Stimulated activated CD4-positive, alpha-beta T cell treated with anti-CD3 and anti-CD28 coated beads, Interleukin-2, amount 100 ng/mL, for 24 hours (primary cell): ENCODE data around the gene PGBD5.

Experiments used
- DNase-seq, 2 donors: peaks; one replicate each; pipeline ENCODE4 v3.0.0-alpha.2; 2020

PGBD5 gene

GRCh38 chr1:230345139-230345885, 80.8 kb downstream of the PGBD5 start:
- no peak for DNase-seq

- DNase-seq: no peak
These were observed 83.4 kb downstream of the PGBD5 start for GRCh38 chr1:230342699-230343098.

GRCh38 chr1:230342019-230342418, 84.1 kb downstream of the PGBD5 start:
- no peak for DNase-seq

GRCh38 chr1:230341162-230341546, 85.0 kb downstream of the PGBD5 start:
- no peak for DNase-seq

GRCh38 chr1:230340526-230341161, 85.5 kb downstream of the PGBD5 start:
- no peak for DNase-seq

DNA sequence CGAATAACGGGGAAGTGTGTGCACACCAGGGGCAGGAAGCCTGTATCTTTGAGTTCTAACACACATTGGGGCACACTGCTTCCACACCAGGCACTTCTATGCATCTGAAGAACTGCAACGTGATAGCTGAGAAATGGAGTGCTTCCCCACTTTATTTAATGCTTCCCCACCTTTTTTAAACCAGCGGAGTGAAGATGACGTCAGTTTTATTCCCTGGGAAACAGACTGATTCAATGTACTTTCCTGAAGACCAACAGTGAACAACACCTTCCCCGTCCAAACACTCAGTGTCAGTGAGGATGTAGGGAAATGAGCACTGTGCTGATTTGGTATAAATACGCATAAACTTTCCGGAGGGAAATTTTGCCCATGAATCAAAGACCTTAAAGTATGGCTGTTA, 87.1 kb downstream of the PGBD5 start:
- no peak for DNase-seq

DNA sequence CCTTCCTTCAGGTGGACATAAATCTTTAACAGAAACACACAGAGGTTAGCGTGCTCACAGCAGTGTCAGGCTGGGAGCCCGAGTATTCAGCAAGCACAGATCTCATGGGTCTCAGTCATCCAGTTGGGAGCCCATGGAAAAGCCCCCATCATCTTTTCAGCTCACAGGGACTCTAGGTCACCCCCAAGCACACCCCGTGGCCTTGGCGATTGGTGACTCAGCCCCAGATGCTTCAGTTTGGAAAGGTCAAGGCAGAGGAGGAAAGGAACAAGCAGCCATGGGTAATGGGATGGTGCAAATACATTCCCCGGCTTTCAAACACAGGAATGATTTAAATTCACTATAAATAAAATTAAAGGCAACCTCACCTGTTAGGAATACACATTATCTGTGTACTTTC, 88.9 kb downstream of the PGBD5 start:
- DNase-seq: no peak

DNA sequence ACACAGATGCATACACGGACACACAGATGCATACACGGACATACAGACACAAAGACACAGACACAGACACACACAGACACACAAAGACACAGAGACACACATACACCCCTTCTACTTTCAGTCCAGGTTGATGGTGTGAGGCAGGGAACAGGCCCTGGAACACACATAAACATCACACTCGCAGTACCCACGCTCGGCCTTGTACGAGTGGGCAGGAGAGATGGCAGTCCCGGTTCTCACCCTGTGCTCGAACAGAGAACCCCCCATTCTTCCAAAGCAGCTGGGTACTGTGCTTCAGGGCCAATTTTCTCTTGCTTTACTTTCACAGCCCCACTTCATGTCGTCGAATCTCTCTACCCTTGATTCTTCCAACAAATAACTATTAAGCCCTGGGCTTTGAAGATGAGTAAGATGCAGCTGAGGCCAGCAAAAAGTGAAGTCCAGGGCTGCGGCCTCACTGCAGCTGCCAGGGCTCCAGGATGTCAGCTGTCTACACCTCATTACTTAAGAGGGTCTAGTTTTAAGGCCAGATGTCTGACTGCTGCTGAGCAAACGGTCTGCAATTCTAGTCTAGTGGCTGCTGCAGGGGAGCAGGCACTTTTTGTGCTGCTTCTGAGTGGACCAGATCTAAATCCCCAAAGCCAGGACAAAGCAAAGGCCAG, 90.1 kb downstream of the PGBD5 start:
- no peak for DNase-seq

DNA sequence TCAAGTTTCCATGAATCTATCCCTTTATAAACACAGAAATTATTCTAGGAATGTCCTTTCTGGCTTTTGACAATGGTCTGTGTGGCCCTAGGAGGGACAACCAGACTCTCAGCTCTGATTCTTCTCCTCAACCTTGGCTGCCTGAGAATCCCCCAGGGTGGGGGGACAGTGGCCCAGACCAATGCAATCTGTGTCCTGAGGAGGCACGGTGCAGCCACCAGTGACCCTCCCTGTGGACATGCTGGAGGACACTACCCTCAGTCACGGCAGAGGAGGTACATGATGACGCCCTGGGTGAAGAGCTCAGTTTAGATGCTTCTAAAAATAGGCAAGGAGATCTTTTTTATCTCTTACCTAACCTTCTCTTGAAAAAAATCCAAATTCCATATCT, 91.7 kb downstream of the PGBD5 start:
- no peak for DNase-seq

DNA sequence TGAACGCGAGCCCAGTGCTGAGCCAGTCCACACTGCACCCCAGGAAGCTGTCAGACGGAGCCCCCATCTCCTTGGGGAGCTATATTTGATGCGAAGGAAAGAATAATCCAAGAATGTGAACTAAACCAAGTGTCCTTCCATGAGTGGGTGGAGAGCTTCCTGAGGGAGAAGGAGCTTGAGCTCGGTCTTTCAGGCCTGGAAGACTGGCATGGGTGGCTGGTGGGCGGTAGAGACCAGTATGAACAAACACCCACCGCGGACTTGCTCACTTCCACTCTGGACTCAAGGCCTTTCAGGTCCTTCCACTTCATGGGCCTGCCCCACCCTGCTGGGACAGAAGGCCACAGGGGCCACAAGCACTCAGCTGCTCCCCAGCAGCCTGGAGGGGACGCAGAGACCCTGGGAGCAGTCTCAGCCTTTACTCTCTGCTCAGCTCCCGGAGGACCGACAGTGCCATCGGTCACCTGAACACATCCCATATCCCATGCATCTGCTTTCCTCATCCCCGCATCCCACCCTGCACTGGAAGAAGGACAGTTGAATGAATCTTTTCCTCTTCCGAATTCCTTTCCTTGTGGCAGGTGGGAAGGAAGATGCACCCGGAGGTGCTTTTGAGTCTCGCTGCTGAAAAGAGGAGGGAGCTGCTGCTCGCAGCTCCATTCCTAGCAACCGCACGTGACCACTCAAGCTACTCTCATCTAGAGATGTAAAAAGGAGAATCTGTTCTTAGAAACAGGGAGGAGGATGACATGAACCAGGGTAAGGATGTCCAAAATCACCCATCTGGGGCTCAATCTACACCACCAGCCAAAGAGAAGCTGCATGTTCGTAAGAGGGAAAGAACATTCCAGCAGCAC, 92.3 kb downstream of the PGBD5 start:
- no peak for DNase-seq

- DNase-seq: no peak
These were observed 93.5 kb downstream of the PGBD5 start for GRCh38 chr1:230332575-230333066.

GRCh38 chr1:230332061-230332460, 94.1 kb downstream of the PGBD5 start:
- DNase-seq: no peak

GRCh38 chr1:230330157-230330556, 96.0 kb downstream of the PGBD5 start:
- no peak for DNase-seq

DNA sequence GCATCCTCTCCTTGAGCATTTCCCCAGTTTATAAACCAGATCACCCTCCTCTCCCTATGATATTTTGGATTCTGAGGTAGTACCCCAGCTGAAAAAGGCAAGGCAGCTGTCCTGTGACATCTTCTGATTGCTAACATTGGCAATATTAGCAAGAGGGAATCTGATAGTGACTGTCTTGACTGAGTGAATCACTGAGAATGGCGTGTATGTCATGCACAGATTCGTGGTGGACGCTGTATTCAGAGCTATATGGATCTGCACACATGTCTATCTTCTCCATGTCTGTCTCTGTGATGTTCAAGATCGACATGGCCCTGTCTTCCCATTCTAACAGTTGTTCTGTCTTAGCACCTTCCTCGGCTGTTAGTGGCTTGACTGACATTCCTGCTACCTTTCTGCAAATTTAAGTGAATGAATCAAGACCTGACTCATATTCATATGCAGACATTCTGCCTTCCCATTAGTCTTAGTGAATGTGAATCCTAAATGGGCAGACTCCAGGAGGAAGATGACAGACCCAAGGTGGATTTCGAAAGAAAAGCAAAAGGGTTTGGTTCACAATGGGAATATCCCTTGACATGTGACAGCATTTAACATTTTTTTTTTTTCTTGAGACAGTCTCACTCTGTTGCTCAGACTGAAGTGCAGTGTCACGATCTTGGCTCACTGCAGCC, 97.7 kb downstream of the PGBD5 start:
- no peak for DNase-seq

GRCh38 chr1:230327892-230328284, 98.2 kb downstream of the PGBD5 start:
- peak; percentile 34 to 35 for DNase-seq

DNA sequence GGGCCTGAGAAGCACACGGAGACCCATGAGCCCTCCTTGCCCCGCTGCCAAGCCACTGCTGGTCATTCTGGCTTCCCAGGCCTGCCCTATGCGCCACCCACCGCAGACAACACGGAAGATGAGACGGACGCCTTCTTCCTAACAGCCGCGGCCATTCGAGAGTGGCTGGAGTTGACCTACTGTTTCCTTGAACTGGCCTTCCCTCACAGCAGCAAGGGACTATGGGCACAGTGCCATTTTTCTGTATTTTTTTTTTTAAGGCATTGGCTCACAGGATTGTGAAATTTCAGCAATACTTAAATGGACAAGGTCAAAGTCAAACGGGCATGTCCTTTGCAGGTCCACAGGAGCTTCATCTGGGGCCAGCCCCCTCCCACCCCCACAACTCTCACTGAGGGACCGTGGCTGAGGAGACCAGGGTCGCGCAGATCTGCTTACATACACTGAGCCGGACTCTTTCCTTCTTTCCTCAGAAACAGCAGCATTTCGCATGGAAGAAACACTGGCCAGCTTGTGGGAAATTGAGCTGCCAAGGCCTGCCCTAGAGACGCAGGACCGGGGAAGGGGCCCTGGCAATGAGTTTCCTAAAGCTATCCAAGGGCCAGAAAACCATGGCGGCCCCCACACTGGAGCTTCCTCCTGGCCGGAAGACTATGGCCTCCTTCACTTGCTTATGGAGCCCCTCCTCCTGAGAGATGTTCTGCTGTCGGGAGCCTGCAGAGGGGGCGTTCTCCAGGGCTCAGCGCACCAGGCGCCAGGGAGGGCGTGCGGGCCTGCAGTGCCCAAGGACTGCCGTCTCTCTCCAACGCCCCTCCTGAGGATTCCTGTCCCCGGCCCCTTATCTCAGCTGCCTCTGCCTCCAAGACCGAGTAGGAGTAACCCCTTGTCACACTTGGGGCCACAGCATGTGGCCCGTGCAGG, 98.9 kb downstream of the PGBD5 start:
- no peak for DNase-seq

DNA sequence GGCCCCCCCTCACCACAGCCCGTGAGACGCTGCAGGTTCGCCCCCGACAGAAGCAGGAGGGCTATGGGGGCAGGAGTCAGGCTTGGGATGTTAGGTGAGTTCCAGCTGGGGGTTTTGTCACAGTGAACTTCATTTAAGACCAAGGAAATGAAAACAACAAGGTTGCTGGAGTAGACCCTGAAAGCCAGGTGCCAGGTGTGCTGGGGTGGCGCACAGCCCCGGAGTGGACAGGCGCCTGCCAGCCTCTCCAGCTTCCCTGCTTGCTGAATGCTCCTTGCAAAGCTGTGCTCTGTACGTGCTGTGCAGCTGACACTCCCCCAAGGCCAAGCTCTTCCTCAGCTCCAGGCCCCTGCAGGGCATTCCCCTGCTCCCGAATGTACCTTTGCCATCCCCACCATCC, 102.4 kb downstream of the PGBD5 start:
- DNase-seq: no peak

GRCh38 chr1:230322967-230323547, 103.1 kb downstream of the PGBD5 start:
- no peak for DNase-seq

DNA sequence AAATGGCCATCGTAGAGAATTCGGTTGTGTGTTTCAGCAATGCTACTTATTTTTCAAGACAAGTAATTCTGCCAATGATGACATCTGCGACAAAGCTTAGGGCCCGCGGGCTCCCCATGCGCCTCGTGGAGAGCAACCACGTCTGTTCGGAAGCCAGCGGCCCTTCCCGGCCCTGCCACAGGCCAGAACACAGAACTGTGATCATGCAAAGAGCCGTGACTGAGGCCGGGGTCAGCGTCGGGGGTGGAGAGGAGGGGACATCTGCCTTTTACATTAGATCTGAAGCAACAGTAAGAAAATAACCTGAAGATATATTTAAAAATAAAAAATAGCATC, 103.7 kb downstream of the PGBD5 start:
- no peak for DNase-seq

DNA sequence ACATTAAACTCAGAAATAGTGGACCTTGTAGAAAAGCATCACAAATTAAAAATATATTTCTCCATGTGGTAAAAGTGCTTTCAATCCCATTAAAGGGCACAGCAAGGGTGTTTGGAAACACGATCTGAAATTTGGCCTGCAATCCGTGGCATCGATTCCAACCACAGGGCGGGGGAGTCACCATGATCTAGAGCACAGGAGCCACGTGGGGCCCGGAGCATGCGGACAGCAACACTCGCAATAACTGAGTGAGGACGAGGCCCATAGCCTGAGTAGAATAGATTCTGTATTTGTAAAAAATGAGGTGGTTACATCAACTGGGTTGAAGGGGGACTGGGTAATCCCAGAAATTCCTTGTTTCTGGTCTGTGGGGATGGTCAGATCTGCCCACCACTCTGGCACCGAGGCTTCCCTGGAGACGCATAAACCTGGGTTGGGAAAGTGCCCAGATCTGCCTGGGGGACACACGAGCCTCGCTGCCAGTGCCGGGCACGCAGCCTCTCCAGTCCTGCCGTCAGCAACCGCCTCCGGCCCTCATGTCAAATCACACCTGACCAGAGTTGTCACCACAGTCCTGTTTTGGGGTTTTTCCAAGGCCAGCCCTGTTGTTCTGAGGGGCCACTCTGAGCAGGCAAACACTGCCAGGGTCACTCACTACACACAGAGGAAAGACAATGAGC, 104.3 kb downstream of the PGBD5 start:
- no peak for DNase-seq

- no peak for DNase-seq
These were observed 104.8 kb downstream of the PGBD5 start for GRCh38 chr1:230321341-230321740.
